ENCODE results near the gene AHCYL2. TPM values are rescaled to one million over a fixed set of nuclear protein-coding genes. Genes with fewer than 3 reads are reported as not detected.

The AHCYL2 gene
- total RNA-seq, 4 donors from 2014 or later = 8.7 to 17.3 (median 14.2) TPM

GRCh38 chr7:129278688-129279087, 53.9 kb downstream of the AHCYL2 start:
- no peaks in the 10 kb centered on the region for H3K4me1 ChIP-seq
- WGBS, 2 donors (ENCODE audit: low coverage in 1 of 2) = 96 to 100% methylated on average over 2 of the region's 2 CpGs
- no peak overlapping the region for H3K27ac ChIP-seq
- H3K4me3 ChIP-seq = no peak overlapping the region
- TF ChIP-seq CTCF (IDR thresholded peaks at IDR 0.05) (no peak), POLR2A (IDR thresholded peaks at IDR 0.05) (no peak), POLR2AphosphoS5 (IDR thresholded peaks at IDR 0.05) (no peak), EP300 (IDR thresholded peaks at IDR 0.05) (no peak)
- no peak for ATAC-seq
- H3K9me3 ChIP-seq = no peaks in the 10 kb centered on the region
- no peaks in the 10 kb centered on the region for H3K27me3 ChIP-seq
- H3K36me3 ChIP-seq = peaks cover 0 to 16% of the 10 kb centered on the region in 2 donors

- no peak overlapping the region for H3K4me3 ChIP-seq
- no peaks in the 10 kb centered on the region for H3K4me1 ChIP-seq
- TF ChIP-seq POLR2A (IDR thresholded peaks at IDR 0.05) (no peak), EP300 (IDR thresholded peaks at IDR 0.05) (no peak), POLR2AphosphoS5 (IDR thresholded peaks at IDR 0.05) (no peak), CTCF (IDR thresholded peaks at IDR 0.05) (no peak)
- H3K9me3 ChIP-seq = no peaks in the 10 kb centered on the region
- H3K27me3 ChIP-seq = no peaks in the 10 kb centered on the region
- ATAC-seq = no peak
- no peak overlapping the region for H3K27ac ChIP-seq
- peaks cover 0 to 9% of the 10 kb centered on the region in 2 donors for H3K36me3 ChIP-seq
- 84 to 88% methylated on average over 2 to 3 of the region's 3 CpGs for WGBS, 2 donors (ENCODE audit: low coverage in 1 of 2)
These were observed 54.9 kb downstream of the AHCYL2 start for GRCh38 chr7:129279757-129280156.

GRCh38 chr7:129281163-129281562, 56.3 kb downstream of the AHCYL2 start:
- TF ChIP-seq POLR2AphosphoS5 (IDR thresholded peaks at IDR 0.05) (no peak), CTCF (IDR thresholded peaks at IDR 0.05) (no peak), POLR2A (IDR thresholded peaks at IDR 0.05) (no peak), EP300 (IDR thresholded peaks at IDR 0.05) (no peak)
- 100% methylated on average over 1 of the region's 1 CpG; no CpG with 5 or more reads in 1 of the 2 donors for WGBS, 2 donors (ENCODE audit: low coverage in 1 of 2)
- H3K27me3 ChIP-seq = no peaks in the 10 kb centered on the region
- H3K4me3 ChIP-seq = no peak overlapping the region
- H3K27ac ChIP-seq = no peak overlapping the region
- H3K4me1 ChIP-seq = no peaks in the 10 kb centered on the region
- H3K9me3 ChIP-seq = no peaks in the 10 kb centered on the region
- peaks cover 0 to 7% of the 10 kb centered on the region in 2 donors for H3K36me3 ChIP-seq
- ATAC-seq = no peak

- Histone ChIP-seq H3K36me3 (peaks cover 0 to 7% of the 10 kb centered on the region in 2 donors), H3K4me1 (no peaks in the 10 kb centered on the region), H3K27ac (no peak overlapping the region), H3K27me3 (no peaks in the 10 kb centered on the region), H3K4me3 (no peak overlapping the region), H3K9me3 (no peaks in the 10 kb centered on the region)
- WGBS, 2 donors (ENCODE audit: low coverage in 1 of 2) = 73 to 80% methylated on average over 3 to 5 of the region's 5 CpGs
- TF ChIP-seq CTCF (IDR thresholded peaks at IDR 0.05) (no peak), EP300 (IDR thresholded peaks at IDR 0.05) (no peak), POLR2A (IDR thresholded peaks at IDR 0.05) (no peak), POLR2AphosphoS5 (IDR thresholded peaks at IDR 0.05) (no peak)
- no peak for ATAC-seq
These were observed 58.0 kb downstream of the AHCYL2 start for GRCh38 chr7:129282865-129283264.

GRCh38 chr7:129283936-129284335, 59.1 kb downstream of the AHCYL2 start:
- H3K36me3 ChIP-seq = peaks cover 0 to 16% of the 10 kb centered on the region in 2 donors
- H3K27ac ChIP-seq = no peak overlapping the region
- H3K27me3 ChIP-seq = no peaks in the 10 kb centered on the region
- no peak overlapping the region for H3K4me3 ChIP-seq
- 72 to 73% methylated on average over 4 of the region's 4 CpGs for WGBS, 2 donors (ENCODE audit: low coverage in 1 of 2)
- H3K9me3 ChIP-seq = no peaks in the 10 kb centered on the region
- no peak for TF ChIP-seq POLR2AphosphoS5 (IDR thresholded peaks at IDR 0.05)
- no peak for TF ChIP-seq EP300 (IDR thresholded peaks at IDR 0.05)
- TF ChIP-seq POLR2A (IDR thresholded peaks at IDR 0.05) = no peak
- no peak for TF ChIP-seq CTCF (IDR thresholded peaks at IDR 0.05)
- no peaks in the 10 kb centered on the region for H3K4me1 ChIP-seq
- ATAC-seq = no peak

Measured in gastroesophageal sphincter (tissue), 4 donors.